SK-N-MC (cell line): ENCODE measurements around the gene SLC35F4.

Experiments
- EZH2 ChIP-seq: fragments of 200-600 bp; sonication (generic); IDR thresholded peaks from one replicate; pipeline ENCODE4 v1.6.1; 2017; ENCODE audit warnings: antibody characterized with exemption
- POLR2AphosphoS5 ChIP-seq: IDR thresholded peaks from 2 replicates; pipeline ENCODE4 v1.6.1; 2012; ENCODE audit warnings: mild to moderate bottlenecking, low read depth, low read length, borderline replicate concordance

GRCh38 chr14:57699947-57700346, 165.9 kb downstream of the SLC35F4 start:
- no peak for TF ChIP-seq POLR2AphosphoS5
- TF ChIP-seq EZH2: no peak
